Coronary artery (tissue), 2 donors: ENCODE measurements around the gene HSD11B1L.
"Not testable (repeated sequence)": the region's sequence is repeated elsewhere in the genome, so short reads cannot be mapped to it uniquely, and the experiment has no call there.

Source experiments
- DNase-seq: peaks from one replicate; pipeline ENCODE4 v3.0.0-alpha.2; 2017; ENCODE audit warnings: low spot score
- H3K27ac ChIP-seq, 2 donors: fragments of 200-600 bp; sonication (generic); one replicate each; pipeline ENCODE4 v1.5.1; 2016 to 2019
- H3K4me3 ChIP-seq: fragments of 200-600 bp; sonication (generic); 2 replicates; pipeline ENCODE4 v1.5.1; 2016; ENCODE audit warnings: mild to moderate bottlenecking, moderate library complexity
- TF ChIP-seq, protein P1 (sequence below): fragments of 200-600 bp; sonication (generic); IDR thresholded peaks from one replicate; pipeline ENCODE4 v1.5.1; 2019; ENCODE audit warnings: antibody characterized with exemption

The HSD11B1L gene

DNA sequence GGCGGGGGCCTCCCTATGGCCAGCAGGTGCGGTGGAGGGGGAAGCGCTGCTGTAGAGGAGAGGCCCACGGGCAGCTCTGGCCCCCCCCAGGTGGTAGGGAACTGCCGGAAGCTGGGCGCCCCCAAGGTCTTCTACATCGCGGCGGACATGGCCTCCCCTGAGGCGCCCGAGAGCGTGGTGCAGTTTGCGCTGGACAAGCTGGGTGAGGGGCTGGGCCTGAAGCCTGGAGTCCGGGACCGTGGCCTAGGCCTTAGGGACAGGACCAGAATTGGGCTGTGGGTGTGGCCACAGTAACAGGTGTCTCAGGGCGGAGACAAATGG is 5.5 kb downstream of the HSD11B1L start:
- peak; percentile 82 for DNase-seq
- TF ChIP-seq, protein P1, sequence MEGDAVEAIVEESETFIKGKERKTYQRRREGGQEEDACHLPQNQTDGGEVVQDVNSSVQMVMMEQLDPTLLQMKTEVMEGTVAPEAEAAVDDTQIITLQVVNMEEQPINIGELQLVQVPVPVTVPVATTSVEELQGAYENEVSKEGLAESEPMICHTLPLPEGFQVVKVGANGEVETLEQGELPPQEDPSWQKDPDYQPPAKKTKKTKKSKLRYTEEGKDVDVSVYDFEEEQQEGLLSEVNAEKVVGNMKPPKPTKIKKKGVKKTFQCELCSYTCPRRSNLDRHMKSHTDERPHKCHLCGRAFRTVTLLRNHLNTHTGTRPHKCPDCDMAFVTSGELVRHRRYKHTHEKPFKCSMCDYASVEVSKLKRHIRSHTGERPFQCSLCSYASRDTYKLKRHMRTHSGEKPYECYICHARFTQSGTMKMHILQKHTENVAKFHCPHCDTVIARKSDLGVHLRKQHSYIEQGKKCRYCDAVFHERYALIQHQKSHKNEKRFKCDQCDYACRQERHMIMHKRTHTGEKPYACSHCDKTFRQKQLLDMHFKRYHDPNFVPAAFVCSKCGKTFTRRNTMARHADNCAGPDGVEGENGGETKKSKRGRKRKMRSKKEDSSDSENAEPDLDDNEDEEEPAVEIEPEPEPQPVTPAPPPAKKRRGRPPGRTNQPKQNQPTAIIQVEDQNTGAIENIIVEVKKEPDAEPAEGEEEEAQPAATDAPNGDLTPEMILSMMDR, result no peak
- Histone ChIP-seq H3K4me3 (peak overlapping the region; percentile 70), H3K27ac (peak overlapping the region; percentile 63 to 85)

DNA sequence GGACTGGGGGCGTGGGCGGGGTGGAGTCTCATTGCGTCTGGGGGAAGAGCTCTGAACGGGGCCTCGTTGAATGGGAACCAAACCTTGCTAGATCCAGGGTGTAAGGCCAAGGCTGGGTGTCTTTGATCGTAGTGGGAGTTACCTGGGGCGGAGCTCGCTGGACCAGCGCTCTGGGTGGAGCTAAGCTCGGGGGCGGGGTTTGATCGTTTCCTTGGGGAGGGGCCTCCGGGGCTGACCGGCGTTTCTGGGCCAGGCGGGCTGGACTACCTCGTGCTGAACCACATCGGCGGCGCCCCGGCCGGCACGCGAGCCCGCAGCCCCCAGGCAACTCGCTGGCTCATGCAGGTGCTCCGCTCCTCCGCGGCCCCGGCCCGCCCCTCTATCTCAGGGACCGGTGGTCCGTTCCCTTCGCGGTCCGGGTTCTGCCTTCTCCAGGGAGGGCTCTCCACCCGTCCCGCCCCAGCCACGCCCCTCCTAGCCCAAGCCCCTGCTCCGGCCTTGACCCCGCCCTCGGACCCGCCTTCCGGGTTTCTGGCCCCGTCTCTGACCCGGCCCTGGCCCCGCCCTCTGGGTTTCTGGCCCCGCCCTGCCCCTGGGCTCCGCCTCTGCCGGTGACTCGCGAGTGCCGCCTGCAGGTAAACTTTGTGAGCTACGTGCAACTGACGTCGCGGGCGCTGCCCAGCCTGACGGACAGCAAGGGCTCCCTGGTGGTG is 6.0 kb downstream of the HSD11B1L start:
- TF ChIP-seq, protein P1, result peak; percentile 83
- peak overlapping the region; percentile 70 for H3K4me3 ChIP-seq
- peak overlapping the region; percentile 63 to 85 for H3K27ac ChIP-seq
- DNase-seq, result peak; percentile 96

DNA sequence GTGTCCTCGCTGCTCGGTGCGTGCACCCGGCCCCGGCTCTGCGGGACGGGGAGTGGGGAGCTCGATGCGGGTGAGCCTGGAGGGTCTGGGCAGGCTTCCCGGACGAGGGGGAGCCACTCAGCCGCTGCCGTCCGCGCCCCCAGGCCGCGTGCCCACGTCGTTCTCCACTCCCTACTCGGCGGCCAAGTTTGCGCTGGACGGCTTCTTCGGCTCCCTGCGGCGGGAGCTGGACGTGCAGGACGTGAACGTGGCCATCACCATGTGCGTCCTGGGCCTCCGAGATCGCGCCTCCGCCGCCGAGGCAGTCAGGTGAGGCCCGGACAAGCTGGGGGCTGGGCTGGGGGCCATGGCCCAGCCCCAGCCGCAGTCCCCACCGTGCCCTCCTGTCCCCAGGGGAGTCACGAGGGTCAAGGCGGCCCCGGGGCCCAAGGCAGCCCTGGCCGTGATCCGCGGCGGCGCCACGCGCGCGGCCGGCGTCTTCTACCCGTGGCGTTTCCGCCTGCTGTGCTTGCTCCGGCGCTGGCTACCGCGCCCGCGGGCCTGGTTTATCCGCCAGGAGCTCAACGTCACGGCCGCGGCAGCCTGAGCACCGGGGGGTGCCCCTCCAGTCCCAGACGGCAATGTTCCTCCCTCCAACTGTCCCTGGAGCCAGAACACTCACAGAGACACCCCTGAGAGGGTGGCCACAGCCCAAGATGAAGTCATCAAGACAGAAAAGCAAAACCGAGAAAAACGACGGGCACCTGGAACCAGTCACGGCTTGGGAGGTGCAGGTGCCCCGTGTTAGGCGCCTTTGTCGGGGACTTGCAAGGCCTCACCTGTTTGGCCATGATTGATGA is 6.8 kb downstream of the HSD11B1L start:
- DNase-seq, result peak; percentile 75
- TF ChIP-seq, protein P1, result no peak
- peak overlapping the region; percentile 70 for H3K4me3 ChIP-seq
- peak overlapping the region; percentile 63 to 85 for H3K27ac ChIP-seq

DNA sequence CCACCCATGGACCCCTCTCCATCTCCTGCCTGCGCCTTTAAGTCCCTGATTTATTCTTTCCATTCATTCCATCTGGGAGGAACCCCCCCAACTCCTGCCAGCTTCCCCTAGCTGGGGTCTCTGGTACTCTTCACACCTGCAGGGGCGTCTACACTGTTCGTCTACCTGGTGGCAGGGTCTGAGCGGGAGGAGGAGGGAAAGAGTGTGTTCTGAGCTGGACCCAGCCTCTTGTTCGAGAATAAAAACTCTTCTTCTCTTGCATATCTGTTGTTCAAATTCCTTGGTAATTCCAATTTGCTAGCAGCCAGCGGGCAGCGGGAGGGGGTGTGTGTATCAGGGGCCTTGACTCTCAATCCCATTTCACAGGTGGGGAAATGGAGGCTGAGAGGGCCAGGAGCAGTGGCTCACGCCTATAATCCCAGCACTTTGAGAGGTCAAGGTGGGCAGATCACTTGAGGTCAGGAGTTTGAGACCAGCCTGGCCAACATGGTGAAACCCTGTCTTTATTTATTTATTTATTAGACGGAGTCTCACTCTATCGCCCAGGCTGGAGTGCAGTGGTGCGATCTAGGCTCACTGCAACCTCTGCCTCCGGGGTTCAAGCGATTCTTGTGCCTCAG is 7.5 kb downstream of the HSD11B1L start:
- not testable (repeated sequence) for H3K27ac ChIP-seq, H3K4me3 ChIP-seq
- peak; percentile 72 for DNase-seq

DNA sequence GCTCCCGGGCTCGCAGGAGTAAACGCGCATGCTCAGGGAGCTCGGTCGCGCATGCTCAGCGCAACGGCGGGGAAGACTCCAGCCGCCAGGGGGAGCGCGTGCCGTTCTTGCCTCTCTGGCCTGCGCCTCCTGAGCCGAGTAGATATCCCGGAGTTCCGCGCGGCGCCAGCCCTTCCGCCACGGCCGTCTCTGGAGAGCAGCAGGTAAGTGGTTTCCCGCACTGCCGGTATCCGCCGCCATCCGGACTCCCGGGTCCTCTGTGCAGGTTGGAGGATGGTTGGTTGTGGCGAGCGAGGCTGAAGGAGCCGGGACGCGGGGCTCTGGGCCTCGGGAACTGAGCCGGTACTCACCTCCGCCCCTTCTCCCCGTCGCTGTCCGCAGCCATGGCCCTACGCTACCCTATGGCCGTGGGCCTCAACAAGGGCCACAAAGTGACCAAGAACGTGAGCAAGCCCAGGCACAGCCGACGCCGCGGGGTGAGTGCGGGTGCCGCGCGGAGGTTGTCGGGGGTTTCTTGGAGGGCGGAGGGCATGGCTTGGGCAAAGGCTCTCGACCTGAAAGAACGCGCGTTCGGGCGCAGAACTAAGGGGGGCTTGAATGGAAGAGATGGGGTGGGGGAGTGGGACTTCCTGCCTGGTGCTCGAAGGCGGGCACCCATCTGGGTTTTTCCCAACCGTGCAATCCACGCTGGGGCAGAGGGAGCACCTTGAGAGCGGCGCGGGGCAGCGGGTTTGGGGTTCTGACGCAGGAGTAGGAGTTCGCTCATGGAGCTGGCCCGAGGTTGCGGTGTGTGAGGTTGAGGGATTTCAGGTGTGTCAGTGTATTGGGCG is 9.5 kb downstream of the HSD11B1L start, which contains the start of gene RPL36:
Gene RPL36, plus strand, starts transcription at position 171 of the 830 bp plus-strand sequence. Its CDS starts 213 bp downstream, at position 384.
- Histone ChIP-seq H3K4me3 (peak within 1 kb of the TSS; percentile 98), H3K27ac (peak within 1 kb of the TSS; percentile 87 to 97)
- DNase-seq, result peak; percentile 98
- TF ChIP-seq, protein P1, result peak; percentile 98

DNA sequence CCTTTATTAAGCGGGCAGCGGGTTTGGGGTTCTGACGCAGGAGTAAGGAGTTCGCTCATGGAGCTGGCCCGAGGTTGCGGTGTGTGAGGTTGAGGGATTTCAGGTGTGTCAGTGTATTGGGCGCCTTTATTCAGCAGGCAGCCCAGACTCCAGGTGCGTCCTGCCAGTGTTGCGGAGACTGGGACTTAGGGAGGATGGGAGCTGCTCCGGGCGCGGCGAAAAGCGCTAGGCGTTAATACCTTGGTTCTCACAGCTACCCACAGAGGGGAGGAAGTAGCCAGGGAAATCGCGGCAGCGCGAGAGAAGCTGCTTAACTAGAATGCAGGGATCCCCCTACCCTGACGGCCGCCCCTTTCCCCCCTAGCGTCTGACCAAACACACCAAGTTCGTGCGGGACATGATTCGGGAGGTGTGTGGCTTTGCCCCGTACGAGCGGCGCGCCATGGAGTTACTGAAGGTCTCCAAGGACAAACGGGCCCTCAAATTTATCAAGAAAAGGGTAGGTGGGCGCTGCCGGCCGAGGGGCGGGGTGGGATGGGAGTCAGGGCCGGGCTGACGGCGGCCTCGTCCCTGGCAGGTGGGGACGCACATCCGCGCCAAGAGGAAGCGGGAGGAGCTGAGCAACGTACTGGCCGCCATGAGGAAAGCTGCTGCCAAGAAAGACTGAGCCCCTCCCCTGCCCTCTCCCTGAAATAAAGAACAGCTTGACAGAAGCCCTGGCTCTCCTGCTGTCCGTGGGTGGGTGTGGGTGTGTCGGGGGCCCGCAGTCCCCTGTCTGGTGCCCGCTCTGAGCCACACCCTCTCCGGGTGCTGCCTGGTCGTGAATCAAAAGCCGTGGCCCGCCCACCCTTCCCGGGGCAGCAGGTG is 10.4 kb downstream of the HSD11B1L start:
- TF ChIP-seq, protein P1, result no peak
- no peak for DNase-seq
- peak overlapping the region; percentile 98 for H3K4me3 ChIP-seq

More for the DNA sequence above, 10.4 kb downstream of the HSD11B1L start:
- peak overlapping the region; percentile 87 to 97 for H3K27ac ChIP-seq
